Neutrophil (primary cell): Measurements from ENCODE around the gene GABBR2.

ENCODE experiments used
- H3K27ac ChIP-seq: fragments of 200-600 bp; sonication (generic); 2 replicates; pipeline ENCODE4 v1.5.1; 2016; ENCODE audit warnings: mild to moderate bottlenecking, moderate library complexity
- H3K27me3 ChIP-seq: fragments of 200-600 bp; sonication (generic); 2 replicates; pipeline ENCODE4 v1.6.0; 2016; ENCODE audit warnings: mild to moderate bottlenecking
- H3K36me3 ChIP-seq: fragments of 200-600 bp; sonication (generic); 2 replicates; pipeline ENCODE4 v1.5.1; 2017
- H3K4me1 ChIP-seq, 2 experiments: fragments of 200-600 bp in 1 of 2; sonication (generic) in 1 of 2; 1 replicate in 1 of 2; 2 replicates in 1 of 2; pipeline versions ENCODE4 v1.5.1 to v1.6.1; 2013 to 2016; ENCODE audit warnings: low read depth in 1 of 2, low read length in 1 of 2, mild to moderate bottlenecking in 1 of 2, moderate library complexity in 1 of 2; ENCODE audit not compliant: control insufficient read depth in 1 of 2, insufficient read depth in 1 of 2
- H3K4me3 ChIP-seq, 2 experiments: fragments of 200-600 bp in 1 of 2; sonication (generic) in 1 of 2; 1 replicate in 1 of 2; 2 replicates in 1 of 2; pipeline ENCODE4 v1.5.1; 2013 to 2016; ENCODE audit warnings: low read depth in 1 of 2, low read length in 1 of 2, mild to moderate bottlenecking in 1 of 2, moderate library complexity in 1 of 2
- H3K9me3 ChIP-seq: fragments of 200-600 bp; sonication (generic); 2 replicates; pipeline ENCODE4 v1.5.1; 2016
- TF ChIP-seq, protein P1 (sequence below): fragments of 200-600 bp; sonication (generic); IDR thresholded peaks from 2 replicates; pipeline ENCODE4 v1.5.1; 2016; ENCODE audit warnings: antibody characterized with exemption

Gene GABBR2

DNA sequence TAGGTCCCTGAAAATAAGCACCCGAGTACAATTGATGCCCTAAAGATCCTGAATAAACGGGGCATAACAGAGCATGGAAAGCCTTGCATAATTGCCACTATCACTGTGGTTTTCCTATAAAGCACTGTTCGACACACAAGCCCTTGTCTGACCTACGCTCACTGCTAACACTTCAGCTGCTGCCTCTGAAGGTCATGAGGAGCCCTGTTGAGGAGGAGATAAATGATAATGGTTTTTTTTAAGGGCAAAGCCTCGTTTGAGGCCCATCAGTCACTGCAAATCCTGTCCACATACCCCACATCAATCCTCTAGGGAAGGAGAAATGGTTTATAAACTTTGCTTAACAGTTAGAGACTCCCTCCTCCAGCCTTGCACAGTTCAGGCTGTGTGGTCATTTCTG lies 35.1 kb downstream of the GABBR2 start:
- H3K27ac ChIP-seq: no peak overlapping the region
- no peak overlapping the region for H3K4me3 ChIP-seq
- peaks cover 38% of the 10 kb centered on the region for H3K27me3 ChIP-seq
- no peaks in the 10 kb centered on the region for H3K9me3 ChIP-seq
- TF ChIP-seq, protein P1, sequence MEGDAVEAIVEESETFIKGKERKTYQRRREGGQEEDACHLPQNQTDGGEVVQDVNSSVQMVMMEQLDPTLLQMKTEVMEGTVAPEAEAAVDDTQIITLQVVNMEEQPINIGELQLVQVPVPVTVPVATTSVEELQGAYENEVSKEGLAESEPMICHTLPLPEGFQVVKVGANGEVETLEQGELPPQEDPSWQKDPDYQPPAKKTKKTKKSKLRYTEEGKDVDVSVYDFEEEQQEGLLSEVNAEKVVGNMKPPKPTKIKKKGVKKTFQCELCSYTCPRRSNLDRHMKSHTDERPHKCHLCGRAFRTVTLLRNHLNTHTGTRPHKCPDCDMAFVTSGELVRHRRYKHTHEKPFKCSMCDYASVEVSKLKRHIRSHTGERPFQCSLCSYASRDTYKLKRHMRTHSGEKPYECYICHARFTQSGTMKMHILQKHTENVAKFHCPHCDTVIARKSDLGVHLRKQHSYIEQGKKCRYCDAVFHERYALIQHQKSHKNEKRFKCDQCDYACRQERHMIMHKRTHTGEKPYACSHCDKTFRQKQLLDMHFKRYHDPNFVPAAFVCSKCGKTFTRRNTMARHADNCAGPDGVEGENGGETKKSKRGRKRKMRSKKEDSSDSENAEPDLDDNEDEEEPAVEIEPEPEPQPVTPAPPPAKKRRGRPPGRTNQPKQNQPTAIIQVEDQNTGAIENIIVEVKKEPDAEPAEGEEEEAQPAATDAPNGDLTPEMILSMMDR: no peak
- H3K4me1 ChIP-seq: no peaks in the 10 kb centered on the region
- no peaks in the 10 kb centered on the region for H3K36me3 ChIP-seq

- Histone ChIP-seq H3K4me1 (no peaks in the 10 kb centered on the region), H3K9me3 (no peaks in the 10 kb centered on the region), H3K36me3 (no peaks in the 10 kb centered on the region), H3K4me3 (no peak overlapping the region), H3K27me3 (peaks cover 8% of the 10 kb centered on the region), H3K27ac (no peak overlapping the region)
- TF ChIP-seq, protein P1: no peak
Observed at GRCh38 chr9:98667005-98667640, 41.6 kb downstream of the GABBR2 start.

- H3K27ac ChIP-seq: no peak overlapping the region
- no peaks in the 10 kb centered on the region for H3K4me1 ChIP-seq
- no peak overlapping the region for H3K4me3 ChIP-seq
- peaks cover 4% of the 10 kb centered on the region for H3K27me3 ChIP-seq
- no peaks in the 10 kb centered on the region for H3K9me3 ChIP-seq
- TF ChIP-seq, protein P1: no peak
- H3K36me3 ChIP-seq: no peaks in the 10 kb centered on the region
Observed at GRCh38 chr9:98665501-98665900, 43.2 kb downstream of the GABBR2 start.

GRCh38 chr9:98660541-98660940 lies 48.2 kb downstream of the GABBR2 start:
- H3K36me3 ChIP-seq: no peaks in the 10 kb centered on the region
- H3K27me3 ChIP-seq: peaks cover 13% of the 10 kb centered on the region
- no peaks in the 10 kb centered on the region for H3K4me1 ChIP-seq
- H3K27ac ChIP-seq: no peak overlapping the region
- no peaks in the 10 kb centered on the region for H3K9me3 ChIP-seq
- TF ChIP-seq, protein P1: no peak
- no peak overlapping the region for H3K4me3 ChIP-seq

DNA sequence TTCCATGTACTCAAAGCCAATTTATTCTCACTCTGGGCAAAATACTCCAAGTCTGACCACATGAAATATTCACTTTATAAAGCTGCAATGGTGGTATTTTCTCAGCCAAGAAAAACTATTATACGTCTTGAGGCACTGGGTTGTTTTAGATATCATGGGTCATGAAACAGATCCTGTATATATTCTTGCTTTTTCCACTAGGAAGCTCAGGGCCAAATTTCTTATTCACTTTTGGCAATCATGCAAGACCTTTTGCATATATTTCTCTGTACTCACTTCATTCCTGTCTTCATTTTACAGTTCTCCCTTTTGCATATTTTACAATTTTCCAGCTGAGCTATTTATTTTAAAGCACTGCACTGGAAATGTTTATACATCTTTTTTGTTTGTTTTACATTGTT lies 49.8 kb downstream of the GABBR2 start:
- no peak overlapping the region for H3K27ac ChIP-seq
- TF ChIP-seq, protein P1: no peak
- no peaks in the 10 kb centered on the region for H3K36me3 ChIP-seq

GRCh38 chr9:98657897-98658296 lies 50.8 kb downstream of the GABBR2 start:
- TF ChIP-seq, protein P1: no peak
- no peaks in the 10 kb centered on the region for H3K4me1 ChIP-seq
- H3K27ac ChIP-seq: no peak overlapping the region
- peaks cover 21% of the 10 kb centered on the region for H3K27me3 ChIP-seq
- no peak overlapping the region for H3K4me3 ChIP-seq
- H3K36me3 ChIP-seq: no peaks in the 10 kb centered on the region
- no peaks in the 10 kb centered on the region for H3K9me3 ChIP-seq

More for the DNA sequence above, 49.8 kb downstream of the GABBR2 start:
- no peak overlapping the region for H3K4me3 ChIP-seq
- no peaks in the 10 kb centered on the region for H3K9me3 ChIP-seq
- no peaks in the 10 kb centered on the region for H3K4me1 ChIP-seq
- peaks cover 16% of the 10 kb centered on the region for H3K27me3 ChIP-seq
